HepG2 (cell line): Measurements from ENCODE around the gene PGPEP1. TPM values are rescaled to one million over a fixed set of nuclear protein-coding genes. Genes with fewer than 3 reads are reported as not detected.
A peak's percentile ranks its signal among the peaks of the same experiment; 100 is the strongest.

Experiments used
- ATAC-seq: fragments of 200-7000 bp; cut with Tn5 transposase; 3 replicates; pipeline ENCODE4 v1.9.1; 2020; ENCODE audit warnings: mild to moderate bottlenecking, moderate library complexity
- BruUV-seq: library from RNA; stranded (reverse); fragments of 400-500 nt; replicated peaks from 2 replicates; lab custom pipeline; 2021; lab: Mats Ljungman, UMichigan
- CTCF ChIA-PET: fragments of 300-600 bp; formaldehyde crosslinking; extraction: SDS; loops from one replicate; lab custom pipeline; 2021; ENCODE audit warnings: low total read pairs, inconsistent platforms, low intra/inter-chr PET ratio; lab: Yijun Ruan, JAX
- POLR2A ChIA-PET: fragments of 350-600 bp; sonication (Branson Sonifier 250); formaldehyde crosslinking; loops from one replicate; lab custom pipeline; 2020; ENCODE audit warnings: antibody characterized with exemption, inconsistent platforms; lab: Yijun Ruan, JAX
- DNase-seq: peaks from one replicate; pipeline ENCODE4 v3.0.0-alpha.2; 2015; ENCODE audit warnings: low spot score
- FAIRE-seq: peaks from 3 replicates; lab custom pipeline; 2011; peaks lifted over from hg19 to GRCh38; lab: Jason Lieb, UNC
- H2AFZ ChIP-seq: one replicate; pipeline ENCODE4 v1.6.1; 2011; ENCODE audit warnings: low read length, inconsistent platforms
- H3K27ac ChIP-seq: fragments of 300-600 bp; 3 replicates; pipeline ENCODE4 v1.8.0; 2011; ENCODE audit warnings: mixed run types, mild to moderate bottlenecking, mixed read lengths, low read length, inconsistent platforms; ENCODE audit not compliant: insufficient read depth; ENCODE audit errors: extremely low read length
- H3K27me3 ChIP-seq, 2 experiments: fragments of 200-600 bp in 1 of 2; 2 replicates in 1 of 2; 3 replicates in 1 of 2; pipeline versions ENCODE4 v1.6.0 to v1.8.0; 2011; ENCODE audit warnings: low read length in 2 of 2, mild to moderate bottlenecking in 2 of 2, moderate library complexity in 2 of 2, inconsistent platforms in 1 of 2; ENCODE audit not compliant: insufficient read depth in 2 of 2, control insufficient read depth in 1 of 2
- H3K36me3 ChIP-seq, 2 experiments: fragments of 200-600 bp in 1 of 2; replicated peaks in 1 of 2; 2 replicates in 1 of 2; 3 replicates in 1 of 2; pipeline versions ENCODE4 v1.5.1 to v1.8.0; 2011; ENCODE audit warnings: low read length in 2 of 2, inconsistent platforms in 1 of 2; ENCODE audit not compliant: insufficient read depth in 2 of 2, control insufficient read depth in 1 of 2
- H3K4me1 ChIP-seq: 2 replicates; pipeline ENCODE4 v1.5.1; 2012; ENCODE audit warnings: low read length, inconsistent platforms; ENCODE audit not compliant: insufficient read depth
- H3K4me2 ChIP-seq: 2 replicates; pipeline ENCODE4 v1.6.0; 2011; ENCODE audit warnings: low read depth, low read length, inconsistent platforms
- H3K4me3 ChIP-seq, 3 experiments: fragments of 200-600 bp in 1 of 3; sonication (generic), shearing (Covaris generic) in 1 of 3; replicated peaks in 1 of 3; 2 replicates each; pipeline ENCODE4 v1.5.1; 2011 to 2016; ENCODE audit warnings: low read length in 3 of 3, inconsistent platforms in 2 of 3, low read depth in 2 of 3, mild to moderate bottlenecking in 2 of 3, control low read depth in 1 of 3, mixed read lengths in 1 of 3; ENCODE audit not compliant: insufficient read depth in 1 of 3
- H3K79me2 ChIP-seq: one replicate; pipeline ENCODE4 v1.6.1; 2011; ENCODE audit warnings: low read length, inconsistent platforms; ENCODE audit not compliant: insufficient read depth
- H3K9ac ChIP-seq: 2 replicates; pipeline ENCODE4 v1.6.0; 2011; ENCODE audit warnings: mild to moderate bottlenecking, low read depth, low read length, inconsistent platforms; ENCODE audit not compliant: insufficient read depth
- H3K9me3 ChIP-seq: 2 replicates; pipeline ENCODE4 v1.5.1; 2012; ENCODE audit warnings: mild to moderate bottlenecking, low read length
- H4K20me1 ChIP-seq: 2 replicates; pipeline ENCODE4 v1.6.0; 2011; ENCODE audit warnings: inconsistent platforms, mild to moderate bottlenecking, low read length, moderate library complexity; ENCODE audit not compliant: insufficient read depth
- AGO2 ChIP-seq: fragments of 200-400 bp; formaldehyde crosslinking; optimal IDR thresholded peaks from 2 replicates; pipeline ENCODE3; 2017; ENCODE audit warnings: mild to moderate bottlenecking, low read depth, low read length, moderate library complexity
- FOSL2 ChIP-seq: sonication (generic); formaldehyde crosslinking; IDR thresholded peaks from 2 replicates; pipeline ENCODE4 v1.4.0; 2020; ENCODE audit warnings: missing genetic modification reagents
- JUN ChIP-seq: sonication (generic); formaldehyde crosslinking; IDR thresholded peaks from 2 replicates; pipeline ENCODE4 v1.4.0; 2020; ENCODE audit warnings: mild to moderate bottlenecking, missing genetic modification reagents
- KDM1A ChIP-seq: IDR thresholded peaks from 2 replicates; pipeline ENCODE4 v1.6.1; 2016; ENCODE audit warnings: missing compliant biosample characterization
- MAFF ChIP-seq: IDR thresholded peaks from 2 replicates; pipeline ENCODE4 v1.6.1; 2011; ENCODE audit warnings: low read depth, low read length, improper control_type of control experiment
- MAFG ChIP-seq: sonication (generic); formaldehyde crosslinking; IDR thresholded peaks from 2 replicates; pipeline ENCODE4 v1.5.1; 2020; ENCODE audit warnings: mild to moderate bottlenecking, missing genetic modification reagents
- MAFK ChIP-seq, 2 experiments: IDR thresholded peaks in 1 of 2; conservative IDR thresholded peaks in 1 of 2; 2 replicates each; pipeline ENCODE4 v1.6.1; 2011; ENCODE audit warnings: improper control_type of control experiment in 2 of 2, low read length in 2 of 2
- NKX3-1 ChIP-seq: sonication (generic); formaldehyde crosslinking; IDR thresholded peaks from 2 replicates; pipeline ENCODE4 v1.5.0; 2020; ENCODE audit warnings: missing genetic modification reagents
- NRL ChIP-seq: sonication (generic); formaldehyde crosslinking; IDR thresholded peaks from 2 replicates; pipeline ENCODE4 v1.5.0; 2020; ENCODE audit warnings: missing genetic modification reagents, mild to moderate bottlenecking, moderate library complexity, borderline replicate concordance
- POLR2A ChIP-seq, 2 experiments: IDR thresholded peaks; 2 replicates each; pipeline ENCODE4 v1.6.1; 2011; ENCODE audit warnings: low read depth in 2 of 2, low read length in 2 of 2, mild to moderate bottlenecking in 1 of 2, moderate library complexity in 1 of 2; ENCODE audit not compliant: insufficient read depth in 1 of 2
- RFX1 ChIP-seq: fragments of 450-650 bp; IDR thresholded peaks from 2 replicates; pipeline ENCODE4 v1.6.1; 2017
- RFX3 ChIP-seq: IDR thresholded peaks from 2 replicates; pipeline ENCODE4 v1.6.1; 2016; ENCODE audit warnings: missing biosample characterization, missing genetic modification reagents
- RFX5 ChIP-seq: IDR thresholded peaks from 2 replicates; pipeline ENCODE4 v1.6.1; 2011; ENCODE audit warnings: low read depth, low read length, improper control_type of control experiment
- SIX1 ChIP-seq: sonication (generic); formaldehyde crosslinking; IDR thresholded peaks from 2 replicates; pipeline ENCODE4 v1.4.0; 2020; ENCODE audit warnings: missing genetic modification reagents, borderline replicate concordance
- SUZ12 ChIP-seq: fragments of 150-350 bp; IDR thresholded peaks from 2 replicates; pipeline ENCODE4 v1.6.1; 2014; ENCODE audit warnings: low read depth, low read length
- TP53 ChIP-seq: sonication (generic); formaldehyde crosslinking; conservative IDR thresholded peaks from 2 replicates; pipeline ENCODE4 v1.4.0; 2020; ENCODE audit warnings: missing genetic modification reagents
- ZC3H4 ChIP-seq: sonication (generic); formaldehyde crosslinking; IDR thresholded peaks from 2 replicates; pipeline ENCODE4 v1.4.0; 2020; ENCODE audit warnings: missing genetic modification reagents, borderline replicate concordance
- ZFP36L2 ChIP-seq: sonication (generic); formaldehyde crosslinking; IDR thresholded peaks from 2 replicates; pipeline ENCODE4 v1.4.0; 2020; ENCODE audit warnings: missing genetic modification reagents
- ZNF780A ChIP-seq: sonication (generic); formaldehyde crosslinking; IDR thresholded peaks from 2 replicates; pipeline ENCODE4 v1.8.0; 2022; ENCODE audit warnings: mild to moderate bottlenecking, missing genetic modification reagents, moderate library complexity
- WGBS: methylation state at CpG from one replicate; pipeline ENCODE4 v1.1.6; 2017; ENCODE audit warnings: low lambda C conversion rate; 5-methylcytosine and 5-hydroxymethylcytosine counted together
- in situ Hi-C: cut with HindIII; loops from 2 replicates; pipeline ENCODE4 v1.10.0; 2017; ENCODE audit warnings: low pct_unique_long_range_greater_than_20kb; ENCODE audit not compliant: extremely low pct_ligation_motif_present
- intact Hi-C: fragments of 100-400 bp; cut with micrococcal nuclease; formaldehyde crosslinking; loops from one replicate; pipeline ENCODE4 v1.10.0; 2022; ENCODE audit not compliant: unreplicated experiment
- polyA plus RNA-seq, 8 experiments: library from polyadenylated mRNA; depleted of rRNA in 3 of 8; stranded (reverse) in 7 of 8; unstranded in 1 of 8; fragments of >200 nt; fragmentation: Illumina TruSeq in 4 of 8; extraction: Trizol in 4 of 8; gene quantifications; 2 replicates each; pipeline versions ENCODE4 v1.2.1 to v1.2.3, GENCODE V29; 2011 to 2016; ENCODE audit warnings: low read depth in 4 of 8, missing spikeins in 1 of 8, mixed read lengths in 1 of 8; ENCODE audit not compliant: insufficient read depth in 1 of 8
- total RNA-seq, 5 experiments: library from RNA; depleted of rRNA; stranded (reverse); fragments of >200 nt; fragmentation: Illumina TruSeq; extraction: Trizol; gene quantifications; 2 replicates each; pipeline ENCODE4 v1.2.3, GENCODE V29; 2016; ENCODE audit warnings: low read depth in 1 of 5
- TF ChIP-seq, protein P1 (sequence below): sonication (generic); formaldehyde crosslinking; conservative IDR thresholded peaks from 2 replicates; pipeline ENCODE4 v1.4.0; 2020; ENCODE audit warnings: missing genetic modification reagents
- TF ChIP-seq, protein P2 (sequence below): sonication (generic); formaldehyde crosslinking; IDR thresholded peaks from 2 replicates; pipeline ENCODE4 v1.4.0; 2020; ENCODE audit warnings: missing genetic modification reagents, mild to moderate bottlenecking, borderline replicate concordance
- TF ChIP-seq, protein P3 (sequence below): sonication (generic); formaldehyde crosslinking; IDR thresholded peaks from 2 replicates; pipeline ENCODE4 v1.5.0; 2020; ENCODE audit warnings: missing genetic modification reagents, mild to moderate bottlenecking, borderline replicate concordance

Gene PGPEP1
- total and polyA plus RNA-seq, 2 of the 13 experiments (the other 11 are each of a cell fraction or from before 2014, with no cell fraction given) = 53.1 to 56.6 TPM

DNA sequence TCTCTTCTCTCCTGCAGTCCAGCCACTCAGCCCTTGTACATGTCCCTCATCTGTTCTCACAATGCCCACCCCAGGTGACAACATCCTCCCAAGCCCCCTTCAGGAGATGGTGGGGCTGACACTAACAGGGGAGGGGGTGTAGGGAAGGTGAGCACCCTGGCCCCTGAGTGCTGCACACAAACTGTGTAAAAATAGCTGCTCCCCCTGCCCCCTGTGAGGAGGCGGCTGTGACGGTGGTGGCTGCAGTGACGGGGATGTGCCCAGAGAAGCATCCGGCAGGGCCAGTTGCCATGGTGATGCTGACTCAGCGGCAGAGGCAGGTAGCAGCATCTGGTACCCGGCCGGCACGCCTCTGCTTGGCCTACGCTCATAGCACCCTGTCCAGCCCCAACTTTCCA lies 45.9 kb upstream of the PGPEP1 start:
- Histone ChIP-seq H3K27ac (no peak overlapping the region), H3K4me2 (no peak overlapping the region), H3K36me3 (no peaks in the 10 kb centered on the region), H3K9ac (no peak overlapping the region), H3K79me2 (no peaks in the 10 kb centered on the region), H3K9me3 (no peaks in the 10 kb centered on the region), H3K4me3 (no peak overlapping the region), H4K20me1 (no peaks in the 10 kb centered on the region), H2AFZ (no peak overlapping the region), H3K4me1 (peaks cover 73% of the 10 kb centered on the region), H3K27me3 (no peaks in the 10 kb centered on the region)
- ChIA-PET POLR2A (no interaction called here), CTCF (no interaction called here)
- TF ChIP-seq, protein P1, sequence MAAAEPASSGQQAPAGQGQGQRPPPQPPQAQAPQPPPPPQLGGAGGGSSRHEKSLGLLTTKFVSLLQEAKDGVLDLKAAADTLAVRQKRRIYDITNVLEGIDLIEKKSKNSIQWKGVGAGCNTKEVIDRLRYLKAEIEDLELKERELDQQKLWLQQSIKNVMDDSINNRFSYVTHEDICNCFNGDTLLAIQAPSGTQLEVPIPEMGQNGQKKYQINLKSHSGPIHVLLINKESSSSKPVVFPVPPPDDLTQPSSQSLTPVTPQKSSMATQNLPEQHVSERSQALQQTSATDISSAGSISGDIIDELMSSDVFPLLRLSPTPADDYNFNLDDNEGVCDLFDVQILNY (CRISPR knock-in tag) = no peak
- TF ChIP-seq FOSL2 (CRISPR knock-in tag) (peak; percentile 62), NKX3-1 (CRISPR knock-in tag) (no peak), RFX1 (peak; percentile 55; the same call in 1 of the 2 replicates), KDM1A (CRISPR knock-in tag) (0 out of 2 replicates have a peak, but pooled peaks have one; percentile 30), MAFK (conservative IDR thresholded peaks at IDR 0.05 in 1 of 2, IDR thresholded peaks at IDR 0.05 in 1 of 2; ENCODE audit: low read length in 2 of 2) (peak; percentile 87), JUN (CRISPR knock-in tag) (no peak), RFX5 (0 out of 2 replicates have a peak, but pooled peaks have one; percentile 31), TP53 (CRISPR knock-in tag) (no peak), MAFG (peak; percentile 32; the same call in 1 of the 2 replicates), ZNF780A (CRISPR knock-in tag) (no peak), ZC3H4 (no peak), AGO2 (no peak), ZFP36L2 (no peak), RFX3 (CRISPR knock-in tag) (peak; percentile 73), NRL (CRISPR knock-in tag) (no peak), MAFF (peak; percentile 80), SUZ12 (no peak), SIX1 (no peak), POLR2A (IDR thresholded peaks at IDR 0.05; ENCODE audit: insufficient read depth in 1 of 2, low read depth in 2 of 2, low read length in 2 of 2) (no peak)
- TF ChIP-seq, protein P2, sequence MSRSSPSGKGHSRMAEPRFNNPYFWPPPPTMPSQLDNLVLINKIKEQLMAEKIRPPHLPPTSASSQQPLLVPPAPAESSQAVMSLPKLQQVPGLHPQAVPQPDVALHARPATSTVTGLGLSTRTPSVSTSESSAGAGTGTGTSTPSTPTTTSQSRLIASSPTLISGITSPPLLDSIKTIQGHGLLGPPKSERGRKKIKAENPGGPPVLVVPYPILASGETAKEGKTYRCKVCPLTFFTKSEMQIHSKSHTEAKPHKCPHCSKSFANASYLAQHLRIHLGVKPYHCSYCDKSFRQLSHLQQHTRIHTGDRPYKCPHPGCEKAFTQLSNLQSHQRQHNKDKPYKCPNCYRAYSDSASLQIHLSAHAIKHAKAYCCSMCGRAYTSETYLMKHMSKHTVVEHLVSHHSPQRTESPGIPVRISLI (CRISPR knock-in tag) = no peak
- TF ChIP-seq, protein P3, sequence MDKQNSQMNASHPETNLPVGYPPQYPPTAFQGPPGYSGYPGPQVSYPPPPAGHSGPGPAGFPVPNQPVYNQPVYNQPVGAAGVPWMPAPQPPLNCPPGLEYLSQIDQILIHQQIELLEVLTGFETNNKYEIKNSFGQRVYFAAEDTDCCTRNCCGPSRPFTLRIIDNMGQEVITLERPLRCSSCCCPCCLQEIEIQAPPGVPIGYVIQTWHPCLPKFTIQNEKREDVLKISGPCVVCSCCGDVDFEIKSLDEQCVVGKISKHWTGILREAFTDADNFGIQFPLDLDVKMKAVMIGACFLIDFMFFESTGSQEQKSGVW = no peak
- in situ Hi-C loops = no loop called here
- BruUV-seq = no TSS peak
- no peak for FAIRE-seq
- DNase-seq = no peak
- intact Hi-C loops = no loop called here
- 5% methylated on average over 9 of the region's 9 CpGs for WGBS
- ATAC-seq = no peak
